Activated gamma-delta T cell treated with anti-CD3 and anti-CD28 coated beads, Interleukin-2, amount 50 U/mL, for 16 hours (primary cell): Measurements from ENCODE around the gene CDC20B.
"Not testable (repeated sequence)": the region's sequence is repeated elsewhere in the genome, so short reads cannot be mapped to it uniquely, and the experiment has no call there.

ENCODE experiments used
- DNase-seq: peaks from one replicate; pipeline ENCODE4 v3.0.0-alpha.2; 2020; ENCODE audit warnings: low read depth

CDC20B gene

DNA sequence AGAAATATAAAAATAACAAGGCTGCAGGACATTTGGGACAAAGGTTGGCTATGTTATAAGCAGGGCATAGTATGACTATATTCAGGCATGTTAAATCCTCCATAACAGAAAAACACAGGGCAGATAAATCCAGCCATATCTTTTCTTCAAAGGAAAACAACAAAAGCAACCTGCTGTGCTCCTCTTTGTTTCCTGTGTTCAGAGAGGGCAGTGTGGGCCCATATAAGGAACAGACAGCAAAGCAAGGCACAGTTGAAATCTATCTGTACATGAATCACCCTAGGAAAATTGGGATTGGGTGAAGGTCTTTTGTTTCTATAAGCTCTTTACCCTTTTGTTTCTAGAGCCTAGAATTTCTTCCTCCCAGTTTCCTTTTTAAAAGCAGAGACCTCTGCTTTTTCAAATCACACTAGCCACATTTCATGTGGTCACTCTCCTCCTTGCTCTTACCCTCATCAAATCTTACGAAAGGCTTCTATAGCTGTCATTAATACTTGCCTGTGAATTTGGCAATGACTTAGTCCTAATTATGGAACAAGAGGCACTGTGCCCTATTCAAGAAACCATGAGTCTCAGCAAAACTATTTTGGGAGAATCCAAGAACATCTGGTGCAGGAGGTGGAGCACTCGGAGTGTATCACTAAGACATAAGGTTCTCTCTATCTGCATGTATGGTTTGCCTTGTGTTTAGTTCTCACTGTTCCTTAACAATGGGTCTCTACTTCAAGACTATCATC, 68.8 kb downstream of the CDC20B start:
- DNase-seq: no peak

GRCh38 chr5:55102348-55102747, 70.6 kb downstream of the CDC20B start, which contains the start of gene GZMA:
Gene GZMA, plus strand, starts transcription at chr5:55102646. Its CDS starts 37 bp downstream, at chr5:55102683.
- no peak for DNase-seq

GRCh38 chr5:55101556-55102276, 71.3 kb downstream of the CDC20B start:
- no peak for DNase-seq

GRCh38 chr5:55101148-55101547, 71.8 kb downstream of the CDC20B start:
- not testable (repeated sequence) for DNase-seq

DNA sequence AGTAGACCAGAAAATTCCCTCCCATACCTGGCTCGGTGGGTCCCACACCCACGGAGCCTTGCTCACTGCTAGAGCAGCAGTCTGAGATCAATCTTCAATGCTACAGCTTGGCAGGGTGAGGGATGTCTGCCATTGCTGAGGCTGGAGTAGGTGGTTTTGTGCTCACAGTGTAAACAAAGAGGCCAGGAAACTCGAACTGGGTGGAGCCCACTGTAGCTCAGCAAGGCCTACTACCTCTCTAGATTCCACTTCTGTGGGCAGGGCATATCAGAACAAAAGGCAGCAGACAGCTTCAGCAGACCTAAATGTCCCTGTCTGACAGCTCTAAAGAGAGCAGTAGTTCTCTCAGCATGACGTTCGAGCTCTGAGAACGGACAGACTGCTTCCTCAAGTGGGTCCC, 76.1 kb downstream of the CDC20B start:
- DNase-seq: no peak

DNA sequence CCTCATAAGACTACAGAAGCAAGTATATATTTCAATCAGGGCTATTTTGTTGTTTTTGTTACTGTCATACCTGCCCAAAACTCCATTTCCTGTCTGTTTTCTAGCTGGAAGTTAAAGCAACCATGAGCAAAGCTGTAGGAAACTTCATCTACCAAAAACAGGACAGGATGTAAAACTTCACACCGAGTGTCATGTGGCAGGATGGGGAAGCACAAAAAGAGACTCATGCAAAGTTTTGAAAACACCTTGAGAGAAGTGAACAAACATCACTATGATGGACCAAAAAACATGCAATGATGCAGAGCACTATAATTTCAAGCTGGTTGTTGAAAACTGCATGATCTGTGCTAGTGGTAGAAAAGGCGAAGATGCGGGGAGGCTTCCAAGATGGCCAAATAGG, 76.8 kb downstream of the CDC20B start:
- DNase-seq: no peak

DNA sequence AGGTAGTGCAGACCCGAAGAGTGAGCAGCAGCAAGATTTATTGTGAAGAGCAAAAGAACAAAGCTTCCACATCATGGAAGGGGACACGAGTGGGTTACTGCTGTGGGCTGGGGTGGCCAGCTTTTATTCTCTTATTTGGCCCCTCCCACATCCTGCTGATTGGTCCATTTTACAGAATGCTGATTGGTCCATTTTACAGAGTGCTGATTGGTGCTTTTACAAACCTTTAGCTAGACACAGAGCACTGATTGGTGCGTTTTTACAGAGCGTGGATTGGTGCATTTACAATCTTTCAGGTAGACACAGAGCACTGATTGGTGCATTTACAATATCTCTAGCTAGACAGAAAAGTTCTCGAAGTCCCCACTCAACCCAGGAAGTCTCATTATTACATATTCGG, 82.0 kb downstream of the CDC20B start:
- DNase-seq: not testable (repeated sequence)

- not testable (repeated sequence) for DNase-seq
Measured at GRCh38 chr5:55089301-55089700, 83.7 kb downstream of the CDC20B start.

DNA sequence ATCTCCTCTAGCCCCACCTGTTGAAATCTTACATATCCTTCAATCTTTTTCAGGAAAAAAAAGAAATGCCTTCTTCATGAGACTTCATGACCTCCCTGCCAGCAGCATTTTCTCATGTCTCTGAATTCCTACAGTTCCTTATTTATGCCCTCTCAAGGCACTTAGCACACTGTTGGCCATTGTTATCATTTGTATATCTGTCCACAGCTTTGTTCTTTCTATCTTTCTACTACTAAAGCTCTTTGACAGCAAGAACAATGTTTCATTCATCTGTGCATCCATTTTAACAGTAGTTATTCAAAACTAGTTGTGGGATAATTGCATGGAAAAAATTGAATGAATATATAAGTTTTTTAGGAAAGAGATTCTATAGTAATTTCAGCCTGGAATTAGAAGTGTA, 91.4 kb downstream of the CDC20B start:
- no peak for DNase-seq

- DNase-seq: no peak
Measured at GRCh38 chr5:55073211-55073610, 99.8 kb downstream of the CDC20B start.

GRCh38 chr5:55072666-55073065, 100.3 kb downstream of the CDC20B start:
- DNase-seq: no peak

- no peak for DNase-seq
Measured at GRCh38 chr5:55071413-55071812, 101.6 kb downstream of the CDC20B start.

- DNase-seq: no peak
Measured at GRCh38 chr5:55070968-55071367, 102.0 kb downstream of the CDC20B start.

GRCh38 chr5:55066277-55066676, 106.7 kb downstream of the CDC20B start:
- no peak for DNase-seq

DNA sequence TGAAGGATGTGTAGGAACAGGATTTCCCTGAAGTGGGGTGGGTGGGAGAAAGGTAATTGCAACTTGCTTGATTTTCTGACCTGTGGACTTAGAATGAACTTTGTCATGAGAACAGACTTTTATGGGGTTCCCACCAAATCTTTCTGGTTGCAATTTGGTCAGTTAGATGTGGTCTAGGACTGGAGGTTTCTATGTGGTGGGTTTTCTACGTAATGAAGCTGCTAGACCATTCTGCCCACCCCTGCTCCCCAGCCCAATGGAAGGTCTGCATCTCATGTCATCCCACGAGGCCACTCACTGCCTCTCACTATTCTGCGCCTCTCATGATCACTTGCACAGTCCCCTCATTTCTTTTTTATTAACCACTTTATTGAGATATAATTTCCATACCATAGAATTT, 108.5 kb downstream of the CDC20B start:
- no peak for DNase-seq

- DNase-seq: no peak
Measured at GRCh38 chr5:55063899-55064298, 109.1 kb downstream of the CDC20B start.

DNA sequence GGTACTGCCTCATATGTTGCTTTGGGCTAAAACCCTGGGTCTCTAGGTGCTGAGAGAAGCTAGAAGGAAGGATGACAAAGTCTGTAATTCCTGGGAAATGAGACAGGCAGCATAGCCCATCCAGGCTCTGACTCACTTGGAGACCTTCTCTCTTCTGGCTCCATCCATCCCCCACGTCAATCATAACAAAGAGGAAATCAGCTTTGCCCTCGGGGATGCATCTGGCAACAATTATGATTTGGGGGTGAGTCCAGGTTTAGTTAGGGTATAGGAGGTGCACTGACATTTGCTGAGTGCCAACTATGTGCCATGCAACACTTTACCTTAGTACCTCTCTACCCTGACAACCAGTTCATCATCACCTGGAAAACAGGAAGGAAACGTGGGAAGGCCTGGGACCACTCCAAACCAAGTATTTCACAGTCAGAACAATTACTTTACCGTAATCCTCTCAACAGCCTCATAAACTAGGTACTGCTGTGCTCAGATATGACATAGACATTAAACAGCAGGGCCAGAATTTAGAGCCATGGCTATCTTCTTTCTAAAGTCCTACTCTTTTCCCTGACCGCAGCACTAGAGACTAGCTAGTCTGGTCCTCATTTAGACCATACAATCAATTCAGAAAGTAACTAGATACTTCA, 109.6 kb downstream of the CDC20B start:
- DNase-seq: no peak
